Stimulated activated CD4-positive, alpha-beta T cell treated with anti-CD3 and anti-CD28 coated beads, TNF-alpha, amount 100 ng/mL, for 24 hours (primary cell): Measurements from ENCODE around the gene SH3GL3.

Experiments
- DNase-seq, 3 experiments: peaks; one replicate each; pipeline ENCODE4 v3.0.0-alpha.2; 2020; ENCODE audit warnings: low read depth in 3 of 3

The SH3GL3 gene

GRCh38 chr15:83565553-83566159, 118.5 kb downstream of the SH3GL3 start:
- DNase-seq, result no peak

- no peak for DNase-seq
These were observed 120.2 kb downstream of the SH3GL3 start for GRCh38 chr15:83567318-83567717.

GRCh38 chr15:83569341-83569740, 122.2 kb downstream of the SH3GL3 start:
- no peak for DNase-seq

- DNase-seq, result no peak
These were observed 123.6 kb downstream of the SH3GL3 start for GRCh38 chr15:83570756-83571155.

- no peak for DNase-seq
These were observed 124.9 kb downstream of the SH3GL3 start for GRCh38 chr15:83571820-83572707.

- no peak for DNase-seq
These were observed 127.2 kb downstream of the SH3GL3 start for GRCh38 chr15:83574345-83574744.

- no peak for DNase-seq
These were observed 131.6 kb downstream of the SH3GL3 start for GRCh38 chr15:83578691-83579090.

GRCh38 chr15:83581381-83581780, 134.2 kb downstream of the SH3GL3 start:
- no peak for DNase-seq

- DNase-seq, result no peak
These were observed 135.2 kb downstream of the SH3GL3 start for GRCh38 chr15:83582381-83582780.

- DNase-seq, result no peak
These were observed 138.6 kb downstream of the SH3GL3 start for GRCh38 chr15:83585601-83586335.

- DNase-seq, result no peak
These were observed 139.9 kb downstream of the SH3GL3 start for GRCh38 chr15:83587091-83587490.

GRCh38 chr15:83588441-83588840, 141.3 kb downstream of the SH3GL3 start:
- no peak for DNase-seq

- DNase-seq, result no peak
These were observed 145.4 kb downstream of the SH3GL3 start for GRCh38 chr15:83592370-83593040.

GRCh38 chr15:83595191-83595590, 148.1 kb downstream of the SH3GL3 start:
- DNase-seq, result no peak

GRCh38 chr15:83598031-83598430, 150.9 kb downstream of the SH3GL3 start:
- DNase-seq, result no peak

- DNase-seq, result no peak
These were observed 154.9 kb downstream of the SH3GL3 start for GRCh38 chr15:83602021-83602420.

GRCh38 chr15:83604549-83604948, 157.4 kb downstream of the SH3GL3 start:
- DNase-seq, result no peak

GRCh38 chr15:83605111-83605945, 158.2 kb downstream of the SH3GL3 start:
- no peak for DNase-seq

GRCh38 chr15:83610132-83610531, 163.0 kb downstream of the SH3GL3 start:
- no peak for DNase-seq

GRCh38 chr15:83610901-83611685, 164.0 kb downstream of the SH3GL3 start:
- no peak for DNase-seq
